Naive thymus-derived CD4-positive, alpha-beta T cell (primary cell): ENCODE data around the gene PPIL6. TPM values are rescaled to one million over a fixed set of nuclear protein-coding genes. Genes with fewer than 3 reads are reported as not detected.
"Not testable (repeated sequence)": the region's sequence is repeated elsewhere in the genome, so short reads cannot be mapped to it uniquely, and the experiment has no call there.

ENCODE experiments used
- ATAC-seq: fragments of 150-1000 bp; cut with Tn5 transposase; 2 replicates; pipeline ENCODE4 v1.10.0; 2021; ENCODE audit warnings: mild to moderate bottlenecking, moderate library complexity
- CTCF ChIA-PET: fragments of 350-600 bp; sonication (Branson Sonifier 250); formaldehyde crosslinking; loops from one replicate; lab custom pipeline; 2021; ENCODE audit warnings: antibody characterized with exemption; lab: Charles Lee
- POLR2A ChIA-PET: fragments of 350-600 bp; sonication (Branson Sonifier 250); formaldehyde crosslinking; loops from one replicate; lab custom pipeline; 2021; ENCODE audit warnings: antibody characterized with exemption, inconsistent platforms; lab: Charles Lee
- DNase-seq, 9 donors: peaks; one replicate each; pipeline versions ENCODE4 v3.0.0 to v3.0.0-alpha.2; 2020 to 2022; ENCODE audit warnings: mixed read lengths in 1 of 9
- H3K27ac ChIP-seq: one replicate; pipeline ENCODE4 v1.7.0; 2013; ENCODE audit warnings: mild to moderate bottlenecking, low read depth, low read length, moderate library complexity
- H3K27me3 ChIP-seq, 2 donors: one replicate each; pipeline ENCODE4 v1.7.0; 2013; ENCODE audit warnings: low read length in 2 of 2, mild to moderate bottlenecking in 2 of 2, moderate library complexity in 2 of 2; ENCODE audit not compliant: control insufficient read depth in 2 of 2, insufficient read depth in 2 of 2
- H3K36me3 ChIP-seq, 3 experiments: 1 replicate in 2 of 3; 2 replicates in 1 of 3; pipeline ENCODE4 v1.7.0; 2013; ENCODE audit warnings: low read length in 3 of 3, mild to moderate bottlenecking in 3 of 3, moderate library complexity in 1 of 3; ENCODE audit not compliant: insufficient read depth in 3 of 3, control insufficient read depth in 2 of 3
- H3K4me1 ChIP-seq, 2 donors: one replicate each; pipeline ENCODE4 v1.7.0; 2013; ENCODE audit warnings: low read length in 2 of 2, mild to moderate bottlenecking in 2 of 2, moderate library complexity in 1 of 2; ENCODE audit not compliant: control insufficient read depth in 2 of 2, insufficient read depth in 2 of 2
- H3K4me3 ChIP-seq: 2 replicates; pipeline ENCODE4 v1.7.0; 2013; ENCODE audit warnings: mild to moderate bottlenecking, low read length
- H3K9me3 ChIP-seq, 3 experiments: 1 replicate in 2 of 3; 2 replicates in 1 of 3; pipeline ENCODE4 v1.7.0; 2013; ENCODE audit warnings: low read length in 3 of 3; ENCODE audit not compliant: control insufficient read depth in 2 of 3
- H3K27ac Mint-ChIP-seq, 9 donors: one replicate each; pipeline ENCODE4 v1.8.0; 2020 to 2022; ENCODE audit warnings: mixed read lengths in 9 of 9, mild to moderate bottlenecking in 8 of 9, moderate library complexity in 5 of 9, inconsistent platforms in 2 of 9
- H3K27me3 Mint-ChIP-seq, 5 donors: one replicate each; pipeline ENCODE4 v1.8.0; 2021 to 2022; ENCODE audit warnings: mixed read lengths in 5 of 5, mild to moderate bottlenecking in 1 of 5
- H3K36me3 Mint-ChIP-seq, 5 donors: one replicate each; pipeline ENCODE4 v1.8.0; 2020 to 2022; ENCODE audit warnings: mixed read lengths in 5 of 5, mild to moderate bottlenecking in 3 of 5, inconsistent platforms in 1 of 5
- H3K4me1 Mint-ChIP-seq, 7 donors: one replicate each; pipeline ENCODE4 v1.8.0; 2020 to 2022; ENCODE audit warnings: mixed read lengths in 7 of 7, mild to moderate bottlenecking in 3 of 7, inconsistent platforms in 1 of 7
- H3K4me3 Mint-ChIP-seq, 10 donors: one replicate each; pipeline ENCODE4 v1.8.0; 2020 to 2022; ENCODE audit warnings: mild to moderate bottlenecking in 10 of 10, mixed read lengths in 10 of 10, moderate library complexity in 6 of 10, inconsistent platforms in 2 of 10
- H3K9me3 Mint-ChIP-seq, 11 donors: one replicate each; pipeline ENCODE4 v1.8.0; 2020 to 2022; ENCODE audit warnings: mixed read lengths in 11 of 11, mild to moderate bottlenecking in 4 of 11, inconsistent platforms in 1 of 11, moderate library complexity in 1 of 11
- intact Hi-C, 2 donors: fragments of 100-400 bp; cut with micrococcal nuclease; formaldehyde crosslinking; loops; one replicate each; pipeline ENCODE4 v1.15.1; 2023
- polyA plus RNA-seq, 2 donors: library from polyadenylated mRNA; unstranded; fragments of 300-500 nt; fragmentation: Illumina TruSeq; gene quantifications; one replicate each; pipeline ENCODE4 v1.2.3, GENCODE V29; 2021
- total RNA-seq, 6 experiments: library from RNA in 5 of 6; stranded (reverse) in 5 of 6; gene quantifications; 1 replicate in 5 of 6; 2 replicates in 1 of 6; pipeline ENCODE4 v1.2.3 and lab custom pipeline; 2021 to 2026

PPIL6 gene
- total and polyA plus RNA-seq, 7 experiments from 2014 or later, result 0.13 to 1.9 (median 0.51) TPM; not detected in 1

- peak overlapping the region in 1 of 9 donors; percentile 29 for H3K27ac Mint-ChIP-seq
- peaks cover 14 to 66% (median 46%) of the 10 kb centered on the region in 5 donors for H3K36me3 Mint-ChIP-seq
- H3K27me3 Mint-ChIP-seq, result no peaks in the 10 kb centered on the region
- H3K9me3 Mint-ChIP-seq, result peaks cover 0 to 1% (median 0%) of the 10 kb centered on the region in 11 donors
- no peak for ATAC-seq
- intact Hi-C loops, result no loop called here
- DNase-seq, result no peak
- ChIA-PET POLR2A (interaction anchor here (1.1 to 2.4 kb wide), 3 partner anchors 9 to 12 kb away, joined by 4 to 11 read pairs (median 7); partner anchors contain the start of gene CD164), CTCF (no interaction called here)
- Histone ChIP-seq H3K4me1 (peaks cover 20 to 22% of the 10 kb centered on the region in 2 donors), H3K36me3 (peaks cover 22 to 68% (median 32%) of the 10 kb centered on the region in 3 experiments), H3K27me3 (no peaks in the 10 kb centered on the region), H3K4me3 (no peak overlapping the region), H3K27ac (no peak overlapping the region), H3K9me3 (no peaks in the 10 kb centered on the region)
- no peak overlapping the region for H3K4me3 Mint-ChIP-seq
- peaks cover 29 to 74% (median 61%) of the 10 kb centered on the region in 7 donors for H3K4me1 Mint-ChIP-seq
These were observed 69.6 kb downstream of the PPIL6 start for GRCh38 chr6:109370792-109371191.

- peaks cover 20 to 22% of the 10 kb centered on the region in 2 donors for H3K4me1 ChIP-seq
- peaks cover 0 to 1% (median 0%) of the 10 kb centered on the region in 11 donors for H3K9me3 Mint-ChIP-seq
- no peak overlapping the region for H3K4me3 ChIP-seq
- peaks cover 22 to 67% (median 31%) of the 10 kb centered on the region in 3 experiments for H3K36me3 ChIP-seq
- H3K27me3 ChIP-seq, result no peaks in the 10 kb centered on the region
- CTCF ChIA-PET, result no interaction called here
- no peak for ATAC-seq
- POLR2A ChIA-PET, result interaction anchor here (1.1 to 2.4 kb wide), 3 partner anchors 9 to 13 kb away, joined by 4 to 11 read pairs (median 7); partner anchors contain the start of gene CD164
- intact Hi-C loops, result no loop called here
- no peaks in the 10 kb centered on the region for H3K9me3 ChIP-seq
- H3K27me3 Mint-ChIP-seq, result no peaks in the 10 kb centered on the region
- H3K4me1 Mint-ChIP-seq, result peaks cover 29 to 72% (median 59%) of the 10 kb centered on the region in 7 donors
- H3K4me3 Mint-ChIP-seq, result no peak overlapping the region
- no peak for DNase-seq
- H3K36me3 Mint-ChIP-seq, result peaks cover 14 to 65% (median 46%) of the 10 kb centered on the region in 5 donors
- peak overlapping the region in 1 of 9 donors; percentile 29 for H3K27ac Mint-ChIP-seq
- no peak overlapping the region for H3K27ac ChIP-seq
These were observed 70.1 kb downstream of the PPIL6 start for GRCh38 chr6:109370336-109370735.

GRCh38 chr6:109369728-109370127 lies 70.7 kb downstream of the PPIL6 start:
- ChIA-PET CTCF (no interaction called here), POLR2A (interaction anchor here (1.1 to 2.4 kb wide), 3 partner anchors 10 to 13 kb away, joined by 4 to 11 read pairs (median 7); partner anchors contain the start of gene CD164)
- H3K4me3 Mint-ChIP-seq, result peak overlapping the region in 1 of 10 donors; percentile 20
- H3K36me3 ChIP-seq, result peaks cover 16 to 65% (median 27%) of the 10 kb centered on the region in 3 experiments
- H3K27me3 Mint-ChIP-seq, result no peaks in the 10 kb centered on the region
- H3K4me3 ChIP-seq, result no peak overlapping the region
- DNase-seq (no peak), ATAC-seq (no peak)
- intact Hi-C loops, result no loop called here
- peaks cover 12 to 65% (median 50%) of the 10 kb centered on the region in 5 donors for H3K36me3 Mint-ChIP-seq
- H3K4me1 Mint-ChIP-seq, result peaks cover 29 to 68% (median 57%) of the 10 kb centered on the region in 7 donors
- H3K9me3 ChIP-seq, result no peaks in the 10 kb centered on the region
- H3K27ac Mint-ChIP-seq, result peak overlapping the region in 3 of 9 donors; percentile 3 to 36 (median 29)
- peaks cover 16 to 22% of the 10 kb centered on the region in 2 donors for H3K4me1 ChIP-seq
- H3K9me3 Mint-ChIP-seq, result peaks cover 0 to 1% (median 0%) of the 10 kb centered on the region in 11 donors
- no peak overlapping the region for H3K27ac ChIP-seq
- no peaks in the 10 kb centered on the region for H3K27me3 ChIP-seq

GRCh38 chr6:109364382-109365078 lies 75.9 kb downstream of the PPIL6 start:
- H3K9me3 Mint-ChIP-seq, POLR2A ChIA-PET, H3K27ac ChIP-seq, H3K27me3 ChIP-seq, H3K4me3 Mint-ChIP-seq, CTCF ChIA-PET, intact Hi-C loops, ATAC-seq, H3K4me1 ChIP-seq, H3K27me3 Mint-ChIP-seq, H3K9me3 ChIP-seq, H3K4me3 ChIP-seq, DNase-seq: not testable (repeated sequence)
- Mint-ChIP-seq H3K4me1 (peaks cover 17 to 44% (median 37%) of the 10 kb centered on the region in 7 donors), H3K36me3 (peaks cover 7 to 77% (median 60%) of the 10 kb centered on the region in 5 donors), H3K27ac (peak overlapping the region in 1 of 9 donors; percentile 44)
- peaks cover 15 to 64% (median 19%) of the 10 kb centered on the region in 3 experiments for H3K36me3 ChIP-seq

- Mint-ChIP-seq H3K36me3 (peaks cover 7 to 81% (median 65%) of the 10 kb centered on the region in 5 donors), H3K9me3 (peaks cover 0 to 10% (median 0%) of the 10 kb centered on the region in 11 donors), H3K4me3 (no peak overlapping the region), H3K27ac (peak overlapping the region in 1 of 9 donors; percentile 23), H3K4me1 (peaks cover 17 to 42% (median 32%) of the 10 kb centered on the region in 7 donors), H3K27me3 (no peaks in the 10 kb centered on the region)
- Histone ChIP-seq H3K4me3 (no peak overlapping the region), H3K36me3 (peaks cover 15 to 66% (median 19%) of the 10 kb centered on the region in 3 experiments), H3K4me1 (no peaks in the 10 kb centered on the region), H3K27me3 (no peaks in the 10 kb centered on the region), H3K27ac (no peak overlapping the region), H3K9me3 (no peaks in the 10 kb centered on the region)
- ChIA-PET CTCF (interaction anchor here (0.6 kb wide), 1 partner anchor 802 kb away, joined by 4 read pairs; no protein-coding TSS in a partner anchor), POLR2A (no interaction called here)
- no peak for DNase-seq
- intact Hi-C loops, result no loop called here
- no peak for ATAC-seq
These were observed 76.7 kb downstream of the PPIL6 start for GRCh38 chr6:109363753-109364152.

- no peak overlapping the region for H3K27ac ChIP-seq
- peaks cover 7 to 86% (median 78%) of the 10 kb centered on the region in 5 donors for H3K36me3 Mint-ChIP-seq
- no peak overlapping the region for H3K4me3 ChIP-seq
- H3K4me1 Mint-ChIP-seq, result peaks cover 17 to 37% (median 25%) of the 10 kb centered on the region in 7 donors
- peaks cover 0 to 10% (median 0%) of the 10 kb centered on the region in 11 donors for H3K9me3 Mint-ChIP-seq
- H3K27me3 Mint-ChIP-seq, result no peaks in the 10 kb centered on the region
- no peaks in the 10 kb centered on the region for H3K9me3 ChIP-seq
- no peak for DNase-seq
- intact Hi-C loops, result no loop called here
- ATAC-seq, result no peak
- no peak overlapping the region for H3K4me3 Mint-ChIP-seq
- H3K4me1 ChIP-seq, result no peaks in the 10 kb centered on the region
- H3K27me3 ChIP-seq, result no peaks in the 10 kb centered on the region
- H3K27ac Mint-ChIP-seq, result peak overlapping the region in 2 of 9 donors; percentile 38 to 45
- peaks cover 9 to 72% (median 22%) of the 10 kb centered on the region in 3 experiments for H3K36me3 ChIP-seq
- ChIA-PET CTCF (interaction anchor here (1.0 kb wide), 1 partner anchor 17 kb away, joined by 3 read pairs; no protein-coding TSS in a partner anchor), POLR2A (interaction anchor here (0.6 to 1.3 kb wide), 4 partner anchors 12 to 336 kb away, joined by 3 read pairs; partner anchors contain the start of gene CD164)
These were observed 78.1 kb downstream of the PPIL6 start for GRCh38 chr6:109362102-109362884.
